HEK293 (cell line): Measurements from ENCODE around the gene CYP11A1.

ENCODE experiments used
- CTCF ChIA-PET: fragments of 350-600 bp; formaldehyde crosslinking; extraction: SDS; loops from one replicate; lab custom pipeline; 2021; ENCODE audit warnings: antibody characterized with exemption; lab: Yijun Ruan, JAX
- POLR2A ChIA-PET: fragments of 300-600 bp; formaldehyde crosslinking; extraction: SDS; loops from one replicate; lab custom pipeline; 2020; ENCODE audit warnings: antibody characterized with exemption, inconsistent platforms; lab: Yijun Ruan, JAX
- H3K27ac ChIP-seq: fragments of 200-500 bp; sonication (Bioruptor generic); 2 replicates; pipeline ENCODE4 v1.5.1; 2014; ENCODE audit warnings: low read depth, low read length, control low read depth, inconsistent platforms; ENCODE audit errors: extremely low read depth
- H3K36me3 ChIP-seq, 2 experiments: fragments of 200-500 bp in 1 of 2; sonication (Bioruptor generic) in 1 of 2; 1 replicate in 1 of 2; 2 replicates in 1 of 2; pipeline ENCODE4 v1.5.1; 2014 to 2017; ENCODE audit warnings: inconsistent platforms in 2 of 2, low read length in 2 of 2; ENCODE audit not compliant: control insufficient read depth in 2 of 2, insufficient read depth in 1 of 2
- H3K4me1 ChIP-seq: fragments of 200-500 bp; sonication (Bioruptor generic); 2 replicates; pipeline ENCODE4 v1.5.1; 2014; ENCODE audit warnings: mild to moderate bottlenecking, low read length, inconsistent platforms; ENCODE audit not compliant: control insufficient read depth, insufficient read depth
- H3K4me3 ChIP-seq: 2 replicates; pipeline ENCODE4 v1.5.1; 2011; ENCODE audit warnings: low read depth, mild to moderate bottlenecking, control low read depth, low read length, moderate library complexity
- H3K9me3 ChIP-seq: fragments of 200-500 bp; sonication (Bioruptor generic); 2 replicates; pipeline ENCODE4 v1.5.1; 2014; ENCODE audit warnings: low read depth, low read length, inconsistent platforms; ENCODE audit not compliant: control insufficient read depth, insufficient read depth
- GLIS1 ChIP-seq: fragments of 450-650 bp; formaldehyde crosslinking; IDR thresholded peaks from 2 replicates; pipeline ENCODE4 v1.5.1; 2016; ENCODE audit warnings: missing biosample characterization, missing genetic modification characterization
- REST ChIP-seq: fragments of 450-650 bp; formaldehyde crosslinking; IDR thresholded peaks from 2 replicates; pipeline ENCODE4 v1.5.1; 2016; ENCODE audit warnings: missing biosample characterization, missing genetic modification characterization
- ZIC2 ChIP-seq: fragments of 450-650 bp; formaldehyde crosslinking; IDR thresholded peaks from 2 replicates; pipeline ENCODE4 v1.5.1; 2016; ENCODE audit warnings: missing biosample characterization, missing genetic modification characterization
- ZNF16 ChIP-seq: fragments of 450-650 bp; formaldehyde crosslinking; IDR thresholded peaks from 2 replicates; pipeline ENCODE4 v1.5.1; 2016; ENCODE audit warnings: low read depth, missing biosample characterization, missing genetic modification characterization
- ZNF214 ChIP-seq: fragments of 450-650 bp; formaldehyde crosslinking; IDR thresholded peaks from 2 replicates; pipeline ENCODE4 v1.5.1; 2017; ENCODE audit warnings: missing biosample characterization, mild to moderate bottlenecking, missing genetic modification characterization, borderline replicate concordance
- ZNF23 ChIP-seq: fragments of 450-650 bp; formaldehyde crosslinking; IDR thresholded peaks from 2 replicates; pipeline ENCODE4 v1.5.1; 2016; ENCODE audit warnings: missing biosample characterization, missing genetic modification characterization, borderline replicate concordance
- ZNF488 ChIP-seq: fragments of 450-650 bp; formaldehyde crosslinking; IDR thresholded peaks from 2 replicates; pipeline ENCODE4 v1.5.1; 2016; ENCODE audit warnings: missing biosample characterization, missing genetic modification characterization
- ZNF544 ChIP-seq: fragments of 450-650 bp; formaldehyde crosslinking; IDR thresholded peaks from 2 replicates; pipeline ENCODE4 v1.5.0; 2017; ENCODE audit warnings: missing biosample characterization, missing genetic modification characterization
- ZNF677 ChIP-seq: fragments of 450-650 bp; IDR thresholded peaks from 2 replicates; pipeline ENCODE4 v1.5.0; 2018; ENCODE audit warnings: missing biosample characterization, mild to moderate bottlenecking, missing genetic modification characterization, moderate library complexity
- ZNF792 ChIP-seq: fragments of 450-650 bp; formaldehyde crosslinking; IDR thresholded peaks from 2 replicates; pipeline ENCODE4 v1.5.1; 2016; ENCODE audit warnings: missing biosample characterization, missing genetic modification characterization
- ZNF843 ChIP-seq: fragments of 450-650 bp; formaldehyde crosslinking; IDR thresholded peaks from 2 replicates; pipeline ENCODE4 v1.5.1; 2016; ENCODE audit warnings: missing biosample characterization, missing genetic modification characterization
- TF ChIP-seq, protein P1 (sequence below): fragments of 450-650 bp; formaldehyde crosslinking; IDR thresholded peaks from 2 replicates; pipeline ENCODE4 v1.5.1; 2016; ENCODE audit warnings: missing biosample characterization, missing genetic modification characterization

CYP11A1 gene

DNA sequence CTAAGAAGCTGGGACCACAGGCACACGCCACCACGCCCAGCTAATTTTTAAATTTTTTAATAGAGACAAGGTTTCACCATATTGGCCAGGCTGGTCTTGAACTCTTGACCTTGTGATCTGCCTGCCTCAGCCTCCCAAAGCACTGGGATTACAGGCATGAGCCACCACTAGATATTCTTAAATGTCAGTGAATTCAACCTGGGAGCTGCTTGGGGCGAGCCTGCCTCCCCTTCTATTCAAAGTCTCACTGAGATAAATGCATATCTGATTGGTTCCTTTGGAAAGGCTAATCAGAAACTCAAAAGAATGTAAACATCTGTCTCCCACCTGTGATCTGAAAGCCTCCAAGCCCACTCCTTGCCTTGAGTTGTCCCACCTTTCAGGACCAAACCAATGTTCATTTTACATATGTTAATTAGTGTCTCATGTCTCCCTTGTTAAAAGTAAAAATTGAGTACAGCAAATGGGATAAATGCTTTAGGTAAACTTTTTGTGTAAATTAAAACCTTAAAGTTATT, 15.0 kb downstream of the CYP11A1 start (continued):
- TF ChIP-seq ZNF214 (tag by site-specific recombination) (no peak), ZNF23 (tag by site-specific recombination) (no peak)

DNA sequence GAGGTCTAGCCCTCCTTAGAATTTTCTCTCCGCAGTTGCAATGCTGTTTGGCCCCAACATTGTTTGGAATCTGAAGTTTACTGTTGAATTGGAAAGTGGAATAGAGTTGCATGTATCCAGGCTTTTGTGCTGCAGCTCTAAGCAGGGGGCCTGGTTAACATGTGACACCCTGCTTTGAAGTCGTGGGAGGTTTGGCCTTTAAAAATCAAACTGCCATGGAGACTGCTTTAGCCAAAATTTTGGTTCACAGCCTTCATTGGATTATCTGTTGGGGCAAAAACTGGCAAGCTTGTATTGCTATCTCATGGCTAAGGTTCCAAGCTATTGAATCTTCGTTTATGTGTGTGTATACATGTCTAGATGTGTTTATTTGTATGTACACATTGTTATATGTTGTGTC, 15.8 kb downstream of the CYP11A1 start:
- CTCF ChIA-PET: interaction anchor here (0.6 to 1.4 kb wide), 5 partner anchors 21 to 311 kb away, joined by 3 to 6 read pairs (median 4); no protein-coding TSS in a partner anchor
- H3K36me3 ChIP-seq: no peaks in the 10 kb centered on the region

DNA sequence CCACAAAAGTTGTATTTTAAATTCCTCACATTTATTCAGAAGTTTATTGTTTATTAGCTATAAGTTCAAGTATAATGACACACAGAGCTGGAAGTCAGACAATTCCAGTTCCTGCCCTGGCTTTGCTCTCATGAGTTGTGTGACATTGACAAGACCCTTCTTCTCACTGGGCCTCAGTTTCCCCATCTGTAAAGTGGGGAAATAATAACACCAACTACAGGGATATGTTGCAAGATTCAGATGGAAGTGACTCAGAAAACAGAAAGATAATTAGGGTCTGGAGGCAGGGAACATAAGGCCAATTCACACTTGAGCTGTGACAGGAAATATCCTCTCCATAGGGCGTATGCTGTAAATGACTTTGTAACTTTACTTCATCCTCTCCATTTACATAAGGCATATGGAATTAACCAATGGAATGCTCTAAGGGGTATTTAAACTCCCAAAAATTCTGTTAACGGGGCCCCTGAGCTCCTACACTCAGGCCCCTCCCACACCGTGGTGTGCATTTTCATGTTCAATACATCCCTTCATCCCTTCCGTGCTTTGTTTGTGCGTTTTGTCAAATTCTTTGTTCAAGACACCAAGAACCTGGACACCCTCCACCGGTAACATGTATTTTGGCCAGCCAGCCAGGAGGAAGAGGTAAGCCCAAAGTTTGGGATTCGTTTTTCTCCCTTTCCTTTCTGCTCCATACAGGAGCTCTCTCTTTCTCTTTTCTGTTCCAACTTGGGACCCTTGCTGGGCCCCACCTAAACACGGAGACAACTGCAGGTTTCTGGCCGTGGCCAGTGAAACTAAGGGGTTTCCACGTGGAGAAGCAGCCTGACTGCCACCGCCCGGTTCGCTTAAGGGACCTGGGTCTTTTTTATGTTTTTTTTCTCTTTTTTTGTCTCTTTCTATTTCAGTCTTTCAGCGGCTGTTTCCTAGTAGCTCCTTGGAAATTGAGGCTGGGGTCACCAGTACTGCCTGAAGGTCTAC, 16.9 kb downstream of the CYP11A1 start:
- Histone ChIP-seq H3K27ac (no peak overlapping the region), H3K9me3 (no peaks in the 10 kb centered on the region), H3K4me3 (no peak overlapping the region), H3K36me3 (no peaks in the 10 kb centered on the region), H3K4me1 (no peaks in the 10 kb centered on the region)
- TF ChIP-seq, protein P1, sequence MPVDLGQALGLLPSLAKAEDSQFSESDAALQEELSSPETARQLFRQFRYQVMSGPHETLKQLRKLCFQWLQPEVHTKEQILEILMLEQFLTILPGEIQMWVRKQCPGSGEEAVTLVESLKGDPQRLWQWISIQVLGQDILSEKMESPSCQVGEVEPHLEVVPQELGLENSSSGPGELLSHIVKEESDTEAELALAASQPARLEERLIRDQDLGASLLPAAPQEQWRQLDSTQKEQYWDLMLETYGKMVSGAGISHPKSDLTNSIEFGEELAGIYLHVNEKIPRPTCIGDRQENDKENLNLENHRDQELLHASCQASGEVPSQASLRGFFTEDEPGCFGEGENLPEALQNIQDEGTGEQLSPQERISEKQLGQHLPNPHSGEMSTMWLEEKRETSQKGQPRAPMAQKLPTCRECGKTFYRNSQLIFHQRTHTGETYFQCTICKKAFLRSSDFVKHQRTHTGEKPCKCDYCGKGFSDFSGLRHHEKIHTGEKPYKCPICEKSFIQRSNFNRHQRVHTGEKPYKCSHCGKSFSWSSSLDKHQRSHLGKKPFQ (tag by site-specific recombination): 0 out of 2 replicates have a peak, but pooled peaks have one; percentile 29
- TF ChIP-seq ZNF16 (tag by site-specific recombination) (no peak), ZNF843 (tag by site-specific recombination) (no peak)
- ChIA-PET POLR2A (no interaction called here), CTCF (interaction anchor here (0.6 to 1.4 kb wide), 6 partner anchors 22 to 310 kb away, joined by 3 to 4 read pairs (median 4); no protein-coding TSS in a partner anchor)

More for the DNA sequence above, 15.8 kb downstream of the CYP11A1 start:
- Histone ChIP-seq H3K4me3 (no peak overlapping the region), H3K9me3 (no peaks in the 10 kb centered on the region), H3K4me1 (no peaks in the 10 kb centered on the region), H3K27ac (no peak overlapping the region)
- POLR2A ChIA-PET: no interaction called here
- TF ChIP-seq ZNF488 (tag by site-specific recombination): no peak
- TF ChIP-seq GLIS1: peak; percentile 91
- no peak for TF ChIP-seq ZNF677 (tag by site-specific recombination)
- peak; percentile 43; the same call in 1 of the 2 replicates for TF ChIP-seq ZIC2 (tag by site-specific recombination)
- no peak for TF ChIP-seq ZNF544 (tag by site-specific recombination)
- no peak for TF ChIP-seq ZNF792 (tag by site-specific recombination)

DNA sequence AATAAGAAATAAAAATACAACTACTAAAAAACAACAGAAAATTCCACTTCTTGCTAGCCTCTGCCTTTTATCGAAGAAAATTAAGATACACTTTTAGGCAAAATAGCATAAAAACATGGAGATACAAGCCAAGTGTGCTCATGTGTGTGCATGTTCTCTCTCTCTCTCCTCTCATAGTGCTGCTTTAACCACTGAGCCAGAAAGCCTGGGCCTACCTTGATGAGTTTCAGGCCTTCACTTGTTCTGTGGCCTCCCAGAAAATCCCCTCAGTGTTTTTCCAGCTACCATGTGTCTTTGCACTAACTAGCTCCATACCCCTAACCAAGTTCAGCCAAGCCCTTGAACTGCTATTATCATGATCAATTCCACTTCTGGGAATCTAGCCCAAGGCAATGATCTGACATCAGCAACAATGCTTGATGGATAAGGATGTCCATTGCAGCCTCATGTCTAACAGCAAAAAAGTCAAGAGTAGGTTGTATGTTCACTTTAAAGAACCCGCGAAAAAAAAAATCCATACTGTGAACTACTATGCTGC, 18.1 kb downstream of the CYP11A1 start:
- no peaks in the 10 kb centered on the region for H3K4me1 ChIP-seq
- no peaks in the 10 kb centered on the region for H3K36me3 ChIP-seq
- H3K4me3 ChIP-seq: no peak overlapping the region
- ChIA-PET CTCF (interaction anchor here (0.7 kb wide), 1 partner anchor 39 kb away, joined by 5 read pairs; no protein-coding TSS in a partner anchor), POLR2A (no interaction called here)
- H3K27ac ChIP-seq: no peak overlapping the region
- no peaks in the 10 kb centered on the region for H3K9me3 ChIP-seq
- TF ChIP-seq REST (tag by site-specific recombination): no peak
